ENCODE data around the gene ZNF362. TPM values are rescaled to one million over a fixed set of nuclear protein-coding genes. Genes with fewer than 3 reads are reported as not detected.
A peak's percentile ranks its signal among the peaks of the same experiment; 100 is the strongest.

Gene ZNF362
- total RNA-seq, 1 donor from 2014 or later = 32.4 TPM

DNA sequence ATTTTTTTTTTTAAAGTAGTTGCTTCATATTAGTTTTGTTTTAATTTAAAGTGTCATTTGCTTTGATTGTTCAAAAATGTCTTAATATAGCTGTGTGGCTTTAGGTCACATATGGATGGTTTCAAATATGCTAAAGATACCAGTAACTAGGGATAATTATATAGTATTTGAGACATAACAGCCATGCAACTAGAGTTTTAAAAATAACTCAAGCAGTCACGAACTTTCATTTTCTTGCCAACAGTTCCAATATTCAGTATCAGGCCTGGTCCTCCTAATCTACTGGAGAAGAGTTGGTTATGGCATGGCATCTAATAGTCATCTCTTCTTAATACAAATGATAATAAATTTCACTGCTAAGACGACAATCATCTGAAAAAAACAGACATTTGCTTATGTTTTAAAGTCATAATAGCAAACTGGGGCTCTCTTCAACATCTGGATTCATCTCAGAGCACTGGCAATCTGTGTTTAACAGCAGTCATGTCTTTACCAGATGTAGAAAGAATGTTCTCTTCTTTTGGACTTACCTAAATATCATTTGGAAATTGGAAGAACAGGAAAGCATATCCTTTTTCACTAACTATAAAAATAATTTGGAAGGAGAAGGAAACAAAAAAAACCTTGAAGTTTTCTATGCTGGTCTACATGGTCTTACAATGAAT, 88.7 kb downstream of the ZNF362 start:
- H3K4me1 ChIP-seq = peaks cover 95% of the 10 kb centered on the region
- H3K4me3 ChIP-seq = peak overlapping the region; percentile 92
- intact Hi-C loops (cut with micrococcal nuclease) = no loop called here
- no peak for DNase-seq
- TF ChIP-seq, protein P1, sequence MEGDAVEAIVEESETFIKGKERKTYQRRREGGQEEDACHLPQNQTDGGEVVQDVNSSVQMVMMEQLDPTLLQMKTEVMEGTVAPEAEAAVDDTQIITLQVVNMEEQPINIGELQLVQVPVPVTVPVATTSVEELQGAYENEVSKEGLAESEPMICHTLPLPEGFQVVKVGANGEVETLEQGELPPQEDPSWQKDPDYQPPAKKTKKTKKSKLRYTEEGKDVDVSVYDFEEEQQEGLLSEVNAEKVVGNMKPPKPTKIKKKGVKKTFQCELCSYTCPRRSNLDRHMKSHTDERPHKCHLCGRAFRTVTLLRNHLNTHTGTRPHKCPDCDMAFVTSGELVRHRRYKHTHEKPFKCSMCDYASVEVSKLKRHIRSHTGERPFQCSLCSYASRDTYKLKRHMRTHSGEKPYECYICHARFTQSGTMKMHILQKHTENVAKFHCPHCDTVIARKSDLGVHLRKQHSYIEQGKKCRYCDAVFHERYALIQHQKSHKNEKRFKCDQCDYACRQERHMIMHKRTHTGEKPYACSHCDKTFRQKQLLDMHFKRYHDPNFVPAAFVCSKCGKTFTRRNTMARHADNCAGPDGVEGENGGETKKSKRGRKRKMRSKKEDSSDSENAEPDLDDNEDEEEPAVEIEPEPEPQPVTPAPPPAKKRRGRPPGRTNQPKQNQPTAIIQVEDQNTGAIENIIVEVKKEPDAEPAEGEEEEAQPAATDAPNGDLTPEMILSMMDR (IDR thresholded peaks at IDR 0.05; ENCODE audit: borderline replicate concordance) = no peak
- H3K27ac ChIP-seq (replicated peaks) = peak overlapping the region; percentile 99
- no peaks in the 10 kb centered on the region for H3K27me3 ChIP-seq (ENCODE audit: low read depth)
- H3K9me3 ChIP-seq (replicated peaks) = no peaks in the 10 kb centered on the region
- peaks cover 10% of the 10 kb centered on the region for H3K36me3 ChIP-seq

DNA sequence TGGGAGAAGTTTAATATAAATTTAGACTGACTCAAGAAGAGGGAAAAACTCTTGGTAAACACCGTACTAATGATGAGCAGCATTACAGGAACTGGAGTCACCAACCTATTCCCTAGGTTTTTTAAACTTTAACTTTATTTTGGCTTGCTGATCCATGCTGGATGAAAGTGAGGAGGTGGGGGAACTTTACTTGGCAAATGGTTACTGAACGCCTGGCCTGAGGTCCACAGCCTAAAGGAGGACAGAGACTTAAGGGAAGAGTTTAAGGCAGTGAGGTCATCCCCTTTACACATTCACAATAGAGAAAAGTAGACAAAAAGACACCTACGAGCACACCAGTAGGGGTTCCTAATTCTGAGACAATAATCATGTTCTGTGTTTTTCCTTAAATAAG, 90.2 kb downstream of the ZNF362 start:
- TF ChIP-seq, protein P1 (IDR thresholded peaks at IDR 0.05; ENCODE audit: borderline replicate concordance) = no peak
- Histone ChIP-seq H3K9me3 (replicated peaks) (no peaks in the 10 kb centered on the region), H3K27ac (replicated peaks) (peak overlapping the region; percentile 99), H3K36me3 (peaks cover 10% of the 10 kb centered on the region), H3K4me3 (peak overlapping the region; percentile 92), H3K27me3 (ENCODE audit: low read depth) (no peaks in the 10 kb centered on the region), H3K4me1 (peaks cover 89% of the 10 kb centered on the region)
- no peak for DNase-seq
- intact Hi-C loops (cut with micrococcal nuclease) = no loop called here

DNA sequence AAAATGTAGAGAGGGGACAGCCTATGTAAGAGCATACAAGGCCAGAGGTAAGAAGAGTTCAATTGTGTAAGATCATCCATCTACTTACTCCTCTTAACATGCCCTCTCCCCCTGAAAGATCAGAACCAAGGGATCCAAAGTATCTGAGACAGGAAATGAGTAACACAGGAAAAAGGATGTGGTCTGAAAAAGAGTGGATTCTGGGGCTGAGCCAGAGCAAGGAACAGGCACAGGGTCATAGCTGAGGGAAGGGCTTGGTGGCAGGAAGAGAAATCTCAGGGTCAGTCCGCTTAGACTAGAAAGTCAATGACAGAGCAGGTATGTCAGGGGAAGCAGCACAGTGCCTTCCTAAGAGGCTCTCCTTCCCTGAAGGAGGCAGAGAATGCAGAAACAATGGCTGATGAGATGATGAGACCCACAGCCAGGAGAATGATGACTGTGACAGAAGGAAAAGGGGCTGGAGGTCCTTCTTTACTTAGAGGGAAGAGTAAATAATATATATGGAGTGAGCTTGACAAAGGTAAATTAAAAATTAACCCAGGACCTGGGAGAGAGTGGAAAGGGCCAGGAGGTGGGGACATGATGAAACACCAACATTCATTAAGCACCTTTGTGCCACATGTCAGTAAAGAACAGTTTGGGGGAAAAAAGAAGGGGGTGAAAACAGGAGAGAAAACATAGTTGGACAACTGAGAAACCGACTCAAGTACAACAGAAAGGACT, 90.8 kb downstream of the ZNF362 start:
- Histone ChIP-seq H3K4me1 (peaks cover 84% of the 10 kb centered on the region), H3K27me3 (ENCODE audit: low read depth) (no peaks in the 10 kb centered on the region), H3K36me3 (peaks cover 10% of the 10 kb centered on the region), H3K9me3 (replicated peaks) (no peaks in the 10 kb centered on the region), H3K27ac (replicated peaks) (peak overlapping the region; percentile 99), H3K4me3 (peak overlapping the region; percentile 92)
- DNase-seq = no peak
- TF ChIP-seq, protein P1 (IDR thresholded peaks at IDR 0.05; ENCODE audit: borderline replicate concordance) = no peak
- intact Hi-C loops (cut with micrococcal nuclease) = no loop called here

DNA sequence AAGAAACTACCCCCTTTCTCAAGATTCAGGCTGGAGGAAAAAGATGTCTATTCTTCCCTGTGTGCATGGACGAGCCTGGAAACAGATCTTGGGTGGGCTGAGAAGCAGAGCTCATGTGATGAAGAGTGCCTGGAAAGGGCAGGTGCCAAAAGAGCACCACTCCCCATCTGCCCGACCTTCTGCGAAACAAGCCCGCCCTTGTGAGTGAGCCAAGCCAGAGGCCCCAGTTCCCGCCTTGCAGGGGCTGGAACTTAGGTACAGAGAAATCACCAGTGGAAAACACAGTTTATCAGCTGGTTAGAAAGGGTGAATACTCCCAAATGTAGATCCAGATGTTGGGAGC, 91.3 kb downstream of the ZNF362 start:
- Histone ChIP-seq H3K4me1 (peaks cover 78% of the 10 kb centered on the region), H3K4me3 (peak overlapping the region; percentile 92), H3K27ac (replicated peaks) (peak overlapping the region; percentile 99), H3K9me3 (replicated peaks) (no peaks in the 10 kb centered on the region), H3K36me3 (peaks cover 11% of the 10 kb centered on the region), H3K27me3 (ENCODE audit: low read depth) (no peaks in the 10 kb centered on the region)
- DNase-seq = no peak
- intact Hi-C loops (cut with micrococcal nuclease) = no loop called here
- TF ChIP-seq, protein P1 (IDR thresholded peaks at IDR 0.05; ENCODE audit: borderline replicate concordance) = no peak

DNA sequence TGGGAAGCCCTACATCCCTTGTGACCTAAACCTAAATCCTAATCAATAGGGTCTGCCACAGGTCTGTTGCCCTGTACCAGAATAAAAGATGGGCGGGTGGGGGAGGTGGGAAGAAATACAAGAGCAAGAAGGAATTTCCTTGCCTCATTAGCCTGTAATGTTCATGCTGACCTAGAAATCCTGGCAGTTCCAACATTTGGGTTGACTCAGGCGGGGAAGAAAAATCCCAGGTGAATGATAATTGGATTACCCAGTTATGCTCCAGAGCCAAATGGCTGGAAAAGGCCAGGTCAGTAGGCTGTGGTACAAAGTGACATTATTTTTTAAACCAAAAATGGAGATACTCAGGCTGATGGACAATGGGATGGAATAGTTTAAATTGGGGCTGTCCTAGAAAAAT, 91.9 kb downstream of the ZNF362 start:
- TF ChIP-seq, protein P1 (IDR thresholded peaks at IDR 0.05; ENCODE audit: borderline replicate concordance) = no peak
- Histone ChIP-seq H3K4me1 (peaks cover 73% of the 10 kb centered on the region), H3K36me3 (peaks cover 9% of the 10 kb centered on the region), H3K4me3 (peak overlapping the region; percentile 92), H3K27ac (replicated peaks) (peak overlapping the region; percentile 99), H3K27me3 (ENCODE audit: low read depth) (no peaks in the 10 kb centered on the region), H3K9me3 (replicated peaks) (no peaks in the 10 kb centered on the region)
- intact Hi-C loops (cut with micrococcal nuclease) = no loop called here
- no peak for DNase-seq

Data from left ventricle myocardium inferior (tissue), 1 donor.